Stomach (tissue), 4 donors: ENCODE results near the gene KDM2B.

Experiments
- CTCF ChIP-seq, 7 experiments: fragments of 450-650 bp in 4 of 7; fragments of 200-600 bp in 3 of 7; sonication (generic) in 3 of 7; IDR thresholded peaks; one replicate each; pipeline ENCODE4 v1.5.1; 2016 to 2019; ENCODE audit warnings: antibody characterized with exemption in 7 of 7, control low read depth in 2 of 7, mild to moderate bottlenecking in 1 of 7
- POLR2A ChIP-seq, 4 donors: fragments of 450-650 bp; IDR thresholded peaks; one replicate each; pipeline ENCODE4 v1.6.1; 2016; ENCODE audit warnings: antibody characterized with exemption in 4 of 4, control low read depth in 2 of 4, mild to moderate bottlenecking in 1 of 4, moderate library complexity in 1 of 4

GRCh38 chr12:121537814-121538698 lies 42.8 kb downstream of the KDM2B start:
- no peak for TF ChIP-seq CTCF (IDR thresholded peaks at IDR 0.05)
- no peak for TF ChIP-seq POLR2A (IDR thresholded peaks at IDR 0.05)
